Measurements from ENCODE around the gene GPC5.
"Not testable (repeated sequence)": the region's sequence is repeated elsewhere in the genome, so short reads cannot be mapped to it uniquely, and the experiment has no call there.

The GPC5 gene

GRCh38 chr13:92679602-92680001 is 1281.2 kb downstream of the GPC5 start:
- Mint-ChIP-seq H3K9me3 (peaks cover 8% of the 10 kb centered on the region), H3K27me3 (no peaks in the 10 kb centered on the region), H3K36me3 (no peaks in the 10 kb centered on the region), H3K4me1 (no peaks in the 10 kb centered on the region), H3K4me3 (no peak overlapping the region), H3K27ac (no peak overlapping the region)
- no peak for ATAC-seq

GRCh38 chr13:92681239-92681638 is 1282.8 kb downstream of the GPC5 start:
- Mint-ChIP-seq H3K9me3 (peaks cover 8% of the 10 kb centered on the region), H3K4me3 (no peak overlapping the region), H3K27me3 (no peaks in the 10 kb centered on the region), H3K36me3 (no peaks in the 10 kb centered on the region), H3K4me1 (no peaks in the 10 kb centered on the region), H3K27ac (no peak overlapping the region)
- no peak for ATAC-seq

DNA sequence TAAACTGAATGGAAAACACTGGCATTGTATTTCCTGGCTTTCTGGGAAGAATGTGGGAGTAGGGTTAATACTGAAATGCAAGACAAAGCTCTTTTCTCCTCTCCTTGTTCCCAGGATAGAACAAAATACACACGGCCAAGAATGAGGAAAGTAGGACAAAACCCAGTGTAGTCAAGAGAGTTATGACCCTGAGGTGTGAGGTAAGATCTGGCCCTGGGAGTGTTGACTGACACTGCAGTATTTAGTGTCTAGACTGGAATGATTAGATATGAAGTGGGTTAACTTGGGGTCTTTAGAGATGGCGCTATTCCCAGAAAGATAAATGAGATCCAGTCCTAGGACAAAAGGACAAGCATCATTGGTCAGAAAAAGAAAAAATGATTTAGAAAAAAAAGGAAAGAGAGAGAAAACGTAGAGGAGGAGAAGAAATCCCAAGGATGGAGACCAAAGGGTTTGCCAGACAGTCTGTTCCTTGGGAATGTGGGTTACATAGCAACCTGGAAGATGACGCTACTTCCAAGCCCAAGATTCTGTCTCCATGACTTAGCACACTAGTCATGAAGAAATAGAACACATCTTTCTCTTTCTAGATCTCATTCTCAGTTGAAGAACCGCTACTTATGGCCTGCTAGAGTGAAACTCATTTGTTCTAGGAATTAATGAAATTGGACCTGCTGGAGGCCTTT is 1284.6 kb downstream of the GPC5 start:
- H3K27ac Mint-ChIP-seq = no peak overlapping the region
- no peak for ATAC-seq
- H3K9me3 Mint-ChIP-seq = peaks cover 8% of the 10 kb centered on the region
- H3K36me3 Mint-ChIP-seq = no peaks in the 10 kb centered on the region
- H3K4me1 Mint-ChIP-seq = no peaks in the 10 kb centered on the region
- no peak overlapping the region for H3K4me3 Mint-ChIP-seq
- H3K27me3 Mint-ChIP-seq = no peaks in the 10 kb centered on the region

DNA sequence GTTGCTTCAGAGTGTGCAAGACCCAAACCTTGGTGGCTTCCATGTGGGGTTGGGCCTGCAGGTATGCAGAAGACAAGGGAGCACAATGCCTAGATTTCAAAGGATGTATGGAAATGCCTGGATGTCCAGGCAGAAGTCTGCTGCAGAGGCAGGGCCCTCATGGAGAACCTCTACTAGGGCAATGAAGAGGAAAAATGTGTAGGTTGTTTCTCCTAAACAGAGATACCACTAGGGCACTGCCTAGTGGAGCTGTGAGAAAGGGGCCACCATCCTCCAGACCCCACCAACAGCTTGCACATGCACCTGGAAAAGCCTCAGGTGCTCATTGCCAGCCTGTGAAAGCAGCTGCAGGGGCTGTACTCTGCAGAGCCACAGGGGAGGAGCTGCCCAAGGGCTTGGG is 1295.6 kb downstream of the GPC5 start:
- Mint-ChIP-seq H3K36me3 (no peaks in the 10 kb centered on the region), H3K27ac (no peak overlapping the region), H3K27me3 (no peaks in the 10 kb centered on the region), H3K4me3 (no peak overlapping the region), H3K9me3 (peaks cover 9% of the 10 kb centered on the region), H3K4me1 (no peaks in the 10 kb centered on the region)
- ATAC-seq = no peak

- not testable (repeated sequence) for H3K4me1 Mint-ChIP-seq, H3K4me3 Mint-ChIP-seq, H3K36me3 Mint-ChIP-seq, H3K27me3 Mint-ChIP-seq, H3K27ac Mint-ChIP-seq, ATAC-seq
- H3K9me3 Mint-ChIP-seq = peaks cover 14% of the 10 kb centered on the region
Measured at GRCh38 chr13:92695827-92696226, 1297.4 kb downstream of the GPC5 start.

DNA sequence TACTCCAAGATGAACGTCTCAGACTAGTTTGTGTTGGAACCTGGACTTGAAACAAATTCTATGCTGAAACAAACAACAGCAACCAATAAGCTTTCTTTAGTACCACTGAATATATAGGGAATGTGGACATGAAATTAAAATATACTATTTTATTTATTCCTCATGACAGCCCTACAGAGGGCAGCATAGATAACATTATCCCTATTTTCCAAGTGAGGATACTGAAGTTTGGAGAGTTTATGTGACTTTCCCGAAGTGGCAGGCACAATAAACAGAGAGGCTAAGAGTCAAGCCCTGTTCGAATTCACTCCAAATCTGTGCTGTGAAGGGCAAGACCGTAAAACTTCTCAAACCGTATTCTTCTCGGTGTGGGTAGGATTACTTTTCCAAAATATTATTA is 1318.3 kb downstream of the GPC5 start:
- Mint-ChIP-seq H3K9me3 (peaks cover 3% of the 10 kb centered on the region), H3K27ac (no peak overlapping the region), H3K4me3 (no peak overlapping the region), H3K36me3 (no peaks in the 10 kb centered on the region), H3K4me1 (no peaks in the 10 kb centered on the region), H3K27me3 (no peaks in the 10 kb centered on the region)
- ATAC-seq = no peak

DNA sequence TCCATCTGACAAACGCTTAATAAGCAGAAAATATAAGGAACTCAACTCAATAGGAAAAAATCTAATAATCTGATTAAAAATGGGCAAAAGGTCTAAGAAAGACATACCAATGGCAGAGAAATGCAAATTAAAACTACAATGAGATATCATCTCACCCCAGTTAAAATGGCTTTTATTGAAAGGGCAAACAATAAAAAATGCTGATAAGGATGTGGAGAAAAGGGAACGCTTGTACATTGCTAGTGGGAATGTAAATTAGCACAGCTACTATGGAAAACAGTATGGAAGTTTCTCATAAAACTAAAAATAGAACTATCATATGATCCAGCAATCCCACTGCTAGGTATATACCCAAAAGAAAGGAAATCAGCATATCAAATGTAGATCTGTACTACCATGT is 1319.4 kb downstream of the GPC5 start:
- H3K9me3 Mint-ChIP-seq = peaks cover 3% of the 10 kb centered on the region
- H3K4me3 Mint-ChIP-seq = no peak overlapping the region
- no peaks in the 10 kb centered on the region for H3K27me3 Mint-ChIP-seq
- no peak overlapping the region for H3K27ac Mint-ChIP-seq
- ATAC-seq = no peak
- no peaks in the 10 kb centered on the region for H3K36me3 Mint-ChIP-seq
- H3K4me1 Mint-ChIP-seq = no peaks in the 10 kb centered on the region

GRCh38 chr13:92719868-92720267 is 1321.4 kb downstream of the GPC5 start:
- H3K27ac Mint-ChIP-seq = no peak overlapping the region
- H3K4me3 Mint-ChIP-seq = no peak overlapping the region
- peaks cover 4% of the 10 kb centered on the region for H3K9me3 Mint-ChIP-seq
- ATAC-seq = no peak
- H3K4me1 Mint-ChIP-seq = no peaks in the 10 kb centered on the region
- no peaks in the 10 kb centered on the region for H3K27me3 Mint-ChIP-seq
- no peaks in the 10 kb centered on the region for H3K36me3 Mint-ChIP-seq

GRCh38 chr13:92721620-92722019 is 1323.2 kb downstream of the GPC5 start:
- Mint-ChIP-seq H3K9me3 (peaks cover 4% of the 10 kb centered on the region), H3K36me3 (no peaks in the 10 kb centered on the region), H3K4me3 (no peak overlapping the region), H3K27ac (no peak overlapping the region), H3K4me1 (no peaks in the 10 kb centered on the region), H3K27me3 (no peaks in the 10 kb centered on the region)
- no peak for ATAC-seq

DNA sequence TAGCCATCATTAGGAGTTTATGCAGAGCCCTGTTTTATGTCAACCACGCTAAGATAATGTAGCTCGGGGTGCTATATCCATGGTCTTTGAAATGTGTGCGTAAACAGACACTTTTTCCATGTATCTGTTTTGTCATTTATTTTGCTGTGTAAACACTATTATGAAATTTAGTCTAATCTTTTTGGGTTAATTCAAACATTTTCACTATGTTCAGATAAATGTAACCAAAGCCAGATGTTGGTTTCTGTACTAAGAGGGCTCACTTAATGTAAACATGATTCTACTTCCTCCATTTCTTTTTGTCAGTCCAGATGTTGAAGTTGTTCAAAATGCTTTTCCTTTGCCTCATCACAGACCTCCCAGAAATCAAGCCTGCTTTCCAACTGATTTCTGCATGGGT is 1328.7 kb downstream of the GPC5 start:
- H3K9me3 Mint-ChIP-seq = peaks cover 6% of the 10 kb centered on the region
- H3K27me3 Mint-ChIP-seq = no peaks in the 10 kb centered on the region
- no peak overlapping the region for H3K4me3 Mint-ChIP-seq
- ATAC-seq = no peak
- no peaks in the 10 kb centered on the region for H3K4me1 Mint-ChIP-seq
- H3K27ac Mint-ChIP-seq = no peak overlapping the region
- H3K36me3 Mint-ChIP-seq = no peaks in the 10 kb centered on the region

- no peak overlapping the region for H3K4me3 Mint-ChIP-seq
- no peaks in the 10 kb centered on the region for H3K4me1 Mint-ChIP-seq
Measured at GRCh38 chr13:92734068-92734467, 1335.6 kb downstream of the GPC5 start.

DNA sequence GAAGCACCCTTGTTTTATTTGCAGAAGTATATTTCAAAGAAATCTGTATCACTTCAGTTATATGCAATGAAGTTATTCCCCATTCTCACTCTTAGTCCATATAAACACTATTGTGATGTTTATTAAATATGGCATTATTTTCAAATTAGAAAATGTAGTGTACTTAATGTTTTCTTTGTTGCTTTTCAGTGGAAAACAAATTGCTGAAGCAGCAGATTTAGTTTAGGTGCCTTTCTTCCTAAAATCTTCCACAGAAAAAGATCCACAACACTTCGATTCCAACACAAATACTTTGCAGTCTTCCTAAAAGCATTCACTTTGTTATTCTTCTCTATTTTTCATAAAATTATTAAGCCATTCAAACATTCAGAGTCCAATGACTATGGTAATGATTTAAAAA is 1336.1 kb downstream of the GPC5 start:
- no peaks in the 10 kb centered on the region for H3K36me3 Mint-ChIP-seq
- no peak overlapping the region for H3K4me3 Mint-ChIP-seq
- H3K4me1 Mint-ChIP-seq = no peaks in the 10 kb centered on the region
- no peak for ATAC-seq
- H3K27ac Mint-ChIP-seq = no peak overlapping the region
- H3K9me3 Mint-ChIP-seq = peaks cover 14% of the 10 kb centered on the region
- no peaks in the 10 kb centered on the region for H3K27me3 Mint-ChIP-seq

More at GRCh38 chr13:92734068-92734467, 1335.6 kb downstream of the GPC5 start:
- Mint-ChIP-seq H3K36me3 (no peaks in the 10 kb centered on the region), H3K27me3 (no peaks in the 10 kb centered on the region), H3K9me3 (peaks cover 14% of the 10 kb centered on the region), H3K27ac (no peak overlapping the region)
- ATAC-seq = no peak

GRCh38 chr13:92735909-92736308 is 1337.5 kb downstream of the GPC5 start:
- no peak for ATAC-seq
- no peaks in the 10 kb centered on the region for H3K36me3 Mint-ChIP-seq

DNA sequence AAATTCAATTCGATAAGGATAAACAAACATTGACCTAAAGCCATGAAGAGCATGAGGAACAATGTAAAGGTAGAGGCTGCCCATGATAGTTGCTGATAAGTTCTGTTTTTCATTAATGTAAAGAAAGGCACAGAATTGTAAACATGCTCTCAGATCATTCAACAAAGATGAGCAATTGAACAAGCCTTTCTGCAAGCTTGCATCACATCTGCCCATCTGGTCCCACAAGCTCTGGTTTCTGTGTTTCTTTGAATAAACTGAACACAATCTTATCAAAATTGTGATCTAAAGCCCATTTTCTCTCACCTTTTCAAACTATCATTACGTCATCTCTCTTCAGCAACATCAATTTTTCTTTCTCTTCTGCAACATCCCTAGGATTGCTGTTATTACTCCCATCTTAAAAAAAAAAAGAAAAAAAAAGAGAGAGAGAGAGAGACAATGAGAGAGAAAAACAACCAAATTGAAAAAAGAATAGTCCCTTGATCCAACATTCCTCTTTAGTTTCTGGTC is 1340.9 kb downstream of the GPC5 start:
- H3K9me3 Mint-ChIP-seq = peaks cover 13% of the 10 kb centered on the region
- H3K27me3 Mint-ChIP-seq = no peaks in the 10 kb centered on the region
- no peaks in the 10 kb centered on the region for H3K36me3 Mint-ChIP-seq
- H3K4me1 Mint-ChIP-seq = no peaks in the 10 kb centered on the region
- no peak for ATAC-seq
- H3K4me3 Mint-ChIP-seq = no peak overlapping the region
- H3K27ac Mint-ChIP-seq = no peak overlapping the region

More at GRCh38 chr13:92735909-92736308, 1337.5 kb downstream of the GPC5 start:
- peaks cover 19% of the 10 kb centered on the region for H3K9me3 Mint-ChIP-seq
- H3K27ac Mint-ChIP-seq = no peak overlapping the region
- no peaks in the 10 kb centered on the region for H3K4me1 Mint-ChIP-seq
- no peaks in the 10 kb centered on the region for H3K27me3 Mint-ChIP-seq
- H3K4me3 Mint-ChIP-seq = no peak overlapping the region

DNA sequence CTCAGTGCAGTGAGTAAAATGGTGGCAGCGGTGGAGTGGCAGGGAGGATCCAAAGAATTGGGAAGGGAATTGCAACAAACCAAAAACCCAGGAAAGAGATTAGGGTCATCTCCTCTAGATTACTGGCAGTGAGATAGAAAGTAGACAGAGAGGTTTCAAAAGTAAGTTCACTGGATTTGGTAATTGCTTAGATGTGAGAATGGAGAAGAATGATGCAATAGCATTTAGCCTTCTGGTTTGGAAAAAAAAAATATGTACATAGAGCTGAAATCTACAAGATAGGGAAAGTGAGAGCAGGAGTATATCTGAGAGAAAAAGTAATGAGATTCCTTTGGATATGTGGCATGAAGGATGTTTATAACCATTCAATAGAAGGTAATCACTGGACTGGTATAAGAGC is 1345.6 kb downstream of the GPC5 start:
- H3K4me1 Mint-ChIP-seq = no peaks in the 10 kb centered on the region
- peaks cover 4% of the 10 kb centered on the region for H3K9me3 Mint-ChIP-seq
- no peak overlapping the region for H3K27ac Mint-ChIP-seq
- no peak overlapping the region for H3K4me3 Mint-ChIP-seq
- no peaks in the 10 kb centered on the region for H3K36me3 Mint-ChIP-seq
- no peaks in the 10 kb centered on the region for H3K27me3 Mint-ChIP-seq
- ATAC-seq = no peak

- Mint-ChIP-seq H3K36me3 (no peaks in the 10 kb centered on the region), H3K27me3 (no peaks in the 10 kb centered on the region), H3K4me1 (no peaks in the 10 kb centered on the region), H3K27ac (no peak overlapping the region), H3K4me3 (no peak overlapping the region), H3K9me3 (no peaks in the 10 kb centered on the region)
- no peak for ATAC-seq
Measured at GRCh38 chr13:92745258-92745657, 1346.8 kb downstream of the GPC5 start.
